OCI-LY3 (cell line): Measurements from ENCODE around the gene RASSF1.

Source experiments
- CTCF ChIP-seq: fragments of 200-600, 300-600 bp; sonication (generic); IDR thresholded peaks from 2 replicates; pipeline ENCODE4 v1.5.1; 2014; ENCODE audit warnings: antibody characterized with exemption, low read length, low read depth
- EZH2phosphoT487 ChIP-seq: fragments of 200-600 bp; shearing (Covaris generic); IDR thresholded peaks from 2 replicates; pipeline ENCODE4 v1.6.1; 2018; ENCODE audit warnings: antibody characterized with exemption, mixed run types, low read depth

GRCh38 chr3:50322386-50323091 is 18.1 kb downstream of the RASSF1 start, which contains the start of gene HYAL2:
- TF ChIP-seq CTCF (no peak), EZH2phosphoT487 (no peak)
